GM18861 (cell line): ENCODE results near the gene ODF2L.

Experiments used
- ATAC-seq: cut with Tn5 transposase; IDR thresholded peaks from one replicate; pipeline ENCODE4 v1.9.1; 2021; ENCODE audit not compliant: unreplicated experiment

The ODF2L gene

GRCh38 chr1:86318436-86318835, 77.7 kb downstream of the ODF2L start:
- no peak for ATAC-seq

DNA sequence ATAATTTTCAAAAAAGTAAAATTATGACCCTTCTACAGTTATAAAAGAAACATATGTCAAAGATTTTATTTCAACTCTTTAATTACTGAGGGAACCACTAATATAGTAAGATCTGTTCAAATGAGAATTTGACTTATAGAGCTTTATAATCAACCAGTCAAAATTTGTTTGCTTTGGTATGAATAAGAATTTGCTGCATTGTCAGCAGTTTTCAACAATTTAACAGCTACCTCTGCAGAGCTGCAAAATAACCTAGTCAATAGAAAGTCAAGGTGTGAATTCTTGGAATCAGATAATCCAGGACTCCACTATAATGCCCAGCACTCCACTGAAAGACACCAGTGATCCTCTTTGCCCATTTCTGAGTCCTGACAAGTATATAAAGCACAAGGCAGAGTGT, 78.2 kb downstream of the ODF2L start:
- ATAC-seq: no peak

GRCh38 chr1:86305731-86306130, 90.4 kb downstream of the ODF2L start:
- no peak for ATAC-seq

DNA sequence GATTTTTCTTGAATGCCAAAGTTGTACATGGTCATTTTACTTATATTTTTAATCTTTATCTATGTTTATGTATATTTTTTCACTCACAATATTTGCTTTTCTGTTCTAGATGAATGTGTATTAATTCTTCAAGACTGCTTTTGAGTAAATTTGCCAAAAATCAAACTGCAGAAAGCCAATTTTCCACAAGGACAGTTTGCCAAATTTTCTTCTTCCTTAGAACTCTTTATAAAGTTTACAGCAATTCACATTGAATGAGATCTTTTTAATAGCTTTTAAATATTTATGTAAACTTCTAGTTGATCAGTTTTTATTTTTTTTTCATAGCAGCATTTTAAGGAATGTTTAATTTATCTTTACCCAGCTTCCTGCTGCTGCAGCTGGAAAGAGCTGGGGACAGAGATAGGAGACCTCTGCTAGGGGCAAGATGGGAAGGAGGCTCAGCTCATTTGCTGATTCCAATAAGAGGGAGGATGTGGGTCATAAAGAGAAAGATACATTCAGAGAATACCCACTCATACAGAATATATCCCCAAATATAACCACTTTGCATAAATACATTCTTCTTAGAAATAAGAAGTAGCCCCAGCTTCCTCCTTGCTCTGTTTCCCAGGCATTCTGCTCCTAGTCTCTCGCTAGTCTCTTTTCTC, 93.0 kb downstream of the ODF2L start:
- no peak for ATAC-seq
